Activated CD4-positive, alpha-beta T cell treated with anti-CD3 and anti-CD28 coated beads for 24 hours (primary cell): ENCODE measurements around the gene NBAS.
"Not testable (repeated sequence)": the region's sequence is repeated elsewhere in the genome, so short reads cannot be mapped to it uniquely, and the experiment has no call there.

Source experiments
- DNase-seq, 2 donors: peaks; one replicate each; pipeline ENCODE4 v3.0.0-alpha.2; 2020; ENCODE audit warnings: low read depth in 2 of 2

Gene NBAS

DNA sequence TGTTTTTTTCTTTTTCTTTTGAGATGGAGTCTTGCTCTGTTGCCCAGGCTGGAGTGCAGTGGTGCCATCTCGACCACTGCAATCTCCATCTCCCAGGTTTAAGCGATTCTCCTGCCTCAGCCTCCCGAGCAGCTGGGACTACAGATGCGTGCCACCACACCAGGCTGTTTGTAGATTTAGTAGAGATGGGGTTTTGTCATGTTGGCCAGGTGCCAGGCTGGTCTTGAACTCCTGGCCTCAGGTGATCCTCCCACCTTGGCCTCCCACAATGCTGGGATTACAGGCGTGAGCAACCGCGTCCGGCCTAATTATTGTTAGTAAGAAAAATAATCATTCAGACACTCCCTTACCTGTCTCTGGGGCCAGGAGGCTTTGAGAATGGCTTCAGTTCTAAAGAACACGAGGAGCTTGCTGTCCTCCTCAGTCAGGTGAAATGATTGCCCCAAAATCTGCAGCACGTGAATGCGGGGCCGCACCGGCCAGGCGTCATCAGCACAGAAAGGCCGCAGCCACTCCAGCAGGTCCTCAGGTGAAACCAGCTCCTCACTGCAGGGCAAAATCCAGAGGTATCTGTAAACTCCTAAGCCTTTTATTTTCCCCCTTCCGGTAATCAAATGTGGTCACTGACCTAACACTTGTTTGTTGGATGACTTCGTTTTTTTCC lies 342.6 kb downstream of the NBAS start:
- DNase-seq, result no peak

DNA sequence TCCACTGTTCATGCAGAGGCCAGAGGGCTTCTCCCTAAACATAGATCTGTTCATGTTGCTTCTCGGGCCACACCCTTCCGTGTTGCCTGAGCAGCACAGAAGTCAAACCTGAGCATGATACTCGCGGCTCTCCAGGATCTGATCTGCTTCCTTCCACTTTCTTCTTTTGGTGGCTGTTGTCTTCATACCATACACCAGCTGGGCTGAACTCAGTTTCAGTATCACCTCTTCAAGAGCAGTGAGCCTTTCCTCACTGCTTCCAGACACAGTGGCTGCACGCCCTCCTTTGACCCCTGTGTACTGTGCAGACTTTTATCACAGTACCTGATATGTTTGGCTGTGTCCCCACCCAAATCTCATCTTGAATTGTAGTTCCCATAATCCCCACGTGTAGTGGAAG lies 348.9 kb downstream of the NBAS start:
- DNase-seq, result no peak

- not testable (repeated sequence) for DNase-seq
These were observed 350.6 kb downstream of the NBAS start for GRCh38 chr2:15210542-15210941.

GRCh38 chr2:15206419-15206818 lies 354.7 kb downstream of the NBAS start:
- DNase-seq, result no peak

DNA sequence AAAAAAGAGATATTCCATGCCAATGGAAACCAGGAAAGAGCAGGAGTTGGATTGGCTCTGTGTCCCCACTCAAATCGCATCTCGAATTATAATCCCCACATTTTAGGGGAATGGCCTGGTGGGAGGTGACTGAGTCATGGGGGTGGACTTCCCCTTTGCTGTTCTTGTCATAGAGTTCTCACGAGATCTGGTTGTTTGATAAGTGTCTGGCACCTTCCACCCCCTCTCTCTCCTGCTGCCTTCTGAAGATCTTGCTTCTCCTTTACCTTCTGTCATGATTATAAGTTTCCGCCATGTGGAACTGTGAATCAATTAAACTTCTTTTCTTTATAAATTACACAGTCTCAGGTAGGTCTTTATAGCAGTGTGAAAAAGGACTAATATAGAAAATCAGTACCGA lies 355.6 kb downstream of the NBAS start:
- DNase-seq, result peak in 1 of 2 donors; percentile 1

- DNase-seq, result no peak
These were observed 360.1 kb downstream of the NBAS start for GRCh38 chr2:15201009-15201408.

GRCh38 chr2:15200581-15200980 lies 360.6 kb downstream of the NBAS start:
- DNase-seq, result no peak

- no peak for DNase-seq
These were observed 363.1 kb downstream of the NBAS start for GRCh38 chr2:15198051-15198450.

GRCh38 chr2:15195813-15196212 lies 365.3 kb downstream of the NBAS start:
- DNase-seq, result no peak

DNA sequence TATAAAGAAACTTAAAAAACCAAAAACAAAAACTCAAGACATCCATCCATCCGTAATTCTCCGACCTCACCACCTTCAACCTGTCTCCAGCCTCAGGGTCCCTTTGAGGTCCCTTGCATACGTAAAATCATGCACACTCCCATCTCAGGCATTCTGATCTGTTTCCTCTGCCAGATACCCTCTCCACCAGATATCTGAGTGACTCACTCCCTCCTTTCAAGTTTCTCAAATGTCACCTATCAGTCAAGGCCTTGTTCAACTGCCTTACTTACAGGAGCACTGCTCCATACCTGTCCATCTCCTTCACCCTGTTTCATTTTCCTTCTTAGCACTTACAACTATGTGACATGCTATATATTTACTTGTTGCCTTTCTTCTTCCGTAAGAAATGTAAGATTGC lies 369.3 kb downstream of the NBAS start:
- DNase-seq, result no peak

DNA sequence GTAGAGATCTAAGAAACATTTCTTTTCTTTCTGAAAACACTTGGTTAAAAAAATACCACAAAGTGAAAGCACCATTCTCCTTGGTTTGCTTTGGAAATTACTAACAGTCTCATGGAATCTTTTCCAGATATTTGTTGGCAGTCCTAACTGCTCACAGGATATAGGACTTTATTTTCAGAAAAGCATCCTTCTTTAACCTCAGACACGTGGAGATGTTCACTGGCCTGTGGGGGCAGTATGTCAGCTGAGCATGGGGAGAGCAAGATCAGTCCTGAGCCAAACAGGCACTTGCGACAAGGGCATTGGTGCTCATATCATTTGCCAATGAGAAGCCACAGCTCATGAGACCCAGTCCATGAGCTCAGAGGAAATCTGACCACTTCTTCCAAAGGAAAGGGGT lies 371.9 kb downstream of the NBAS start:
- DNase-seq, result no peak

GRCh38 chr2:15187702-15188101 lies 373.4 kb downstream of the NBAS start:
- DNase-seq, result no peak

DNA sequence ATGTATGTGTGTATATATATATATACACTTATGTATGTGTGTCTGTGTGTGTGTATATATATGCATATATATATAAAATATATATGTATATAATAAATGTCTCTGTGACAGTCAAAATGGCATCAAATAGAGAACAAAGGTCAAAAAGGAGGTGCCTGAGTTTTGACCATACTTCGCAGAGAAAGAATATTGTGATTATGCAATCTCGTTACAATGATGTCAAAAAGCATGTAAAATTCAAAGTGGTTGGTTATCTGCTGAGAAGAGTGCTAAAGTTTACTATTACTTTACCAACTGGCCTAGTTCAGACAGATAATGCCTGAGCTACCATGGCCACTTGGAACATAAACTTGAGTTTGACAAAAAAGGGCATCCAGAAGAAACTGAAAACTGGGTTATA lies 375.0 kb downstream of the NBAS start:
- no peak for DNase-seq

DNA sequence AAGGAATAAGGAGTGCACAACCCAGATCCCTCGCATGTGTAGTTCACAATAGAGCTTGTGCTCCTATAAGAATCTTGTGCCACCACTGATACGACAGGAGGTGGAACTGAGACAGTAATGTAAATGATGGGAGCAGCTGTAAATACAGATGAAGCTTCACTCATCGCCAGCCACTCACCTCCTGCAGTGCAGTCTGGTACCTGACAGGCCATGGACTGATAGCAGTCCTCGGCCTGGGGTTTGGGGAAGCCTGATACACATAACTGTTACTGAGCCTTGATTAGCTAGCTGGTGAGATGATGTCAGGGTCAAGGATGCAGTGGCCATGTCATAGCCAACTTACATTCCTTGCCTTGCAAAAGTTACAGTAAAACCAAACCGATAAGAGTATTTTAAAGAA lies 376.6 kb downstream of the NBAS start:
- DNase-seq, result no peak

DNA sequence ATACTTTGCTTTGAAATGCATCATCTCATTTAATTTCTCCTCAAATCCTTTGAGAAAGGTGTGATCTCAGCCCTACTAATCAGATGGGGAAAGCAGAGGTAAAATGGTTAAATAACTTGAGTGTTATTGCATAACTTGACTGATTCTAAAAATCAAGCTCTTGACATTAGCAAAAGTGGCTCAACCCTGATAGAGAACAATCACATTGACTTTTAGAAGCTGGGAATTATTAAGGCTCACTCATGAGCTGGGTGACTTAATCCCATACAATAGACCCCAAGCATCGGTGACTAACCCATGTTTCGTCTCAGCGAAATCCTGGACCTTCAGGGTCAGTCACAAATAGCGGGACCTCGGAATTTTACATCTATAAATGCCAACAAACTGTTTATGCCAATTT lies 378.9 kb downstream of the NBAS start:
- DNase-seq, result no peak

DNA sequence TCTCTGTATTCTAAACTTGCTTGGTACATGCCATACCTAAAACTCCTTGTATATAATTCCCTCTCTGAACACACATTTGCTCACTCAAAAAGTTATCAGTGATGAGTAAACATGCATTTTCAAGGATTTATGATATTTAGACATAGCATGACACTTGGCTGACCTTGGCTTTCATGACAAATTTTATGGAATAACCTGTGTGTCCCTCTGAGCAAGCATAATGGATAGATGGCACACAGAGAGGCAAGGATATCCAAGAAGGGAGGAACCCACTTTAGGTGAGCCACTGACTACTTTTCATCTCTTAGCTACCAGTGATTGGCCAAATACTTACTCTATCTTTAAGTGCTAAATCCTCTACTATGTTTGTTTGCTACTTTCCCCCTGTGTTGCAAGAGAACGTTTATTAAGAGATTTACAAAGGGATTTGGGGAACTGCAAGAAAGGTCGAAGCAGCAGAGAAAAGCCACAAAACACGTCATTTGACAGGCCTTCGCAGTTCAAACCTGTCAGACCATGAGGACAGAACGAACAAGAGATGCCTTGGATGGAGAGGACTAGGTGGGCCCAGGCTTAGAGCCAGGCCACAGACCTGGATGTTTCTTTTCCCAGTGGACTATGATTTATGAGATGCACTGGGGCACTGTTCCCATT lies 379.9 kb downstream of the NBAS start:
- no peak for DNase-seq

- DNase-seq, result no peak
These were observed 380.8 kb downstream of the NBAS start for GRCh38 chr2:15180379-15180778.

DNA sequence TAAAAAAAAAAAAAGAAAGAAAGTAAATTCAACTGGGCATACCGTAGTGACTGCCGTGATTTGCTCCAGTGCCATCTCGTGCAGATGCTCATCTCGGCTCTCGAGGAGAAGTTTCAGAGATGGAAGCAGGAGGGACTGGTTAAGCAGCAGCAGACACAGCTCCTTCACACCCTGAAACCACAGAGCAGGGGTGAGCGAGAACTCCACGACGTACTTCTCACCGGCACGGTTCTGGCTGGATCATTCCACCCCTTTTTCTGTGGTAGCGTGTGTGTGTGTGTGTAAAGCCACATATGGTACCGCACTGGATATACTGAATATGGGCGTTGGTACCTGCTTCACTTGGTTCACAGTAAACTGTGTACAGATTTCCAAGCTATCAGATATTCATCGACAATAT lies 382.2 kb downstream of the NBAS start:
- no peak for DNase-seq

DNA sequence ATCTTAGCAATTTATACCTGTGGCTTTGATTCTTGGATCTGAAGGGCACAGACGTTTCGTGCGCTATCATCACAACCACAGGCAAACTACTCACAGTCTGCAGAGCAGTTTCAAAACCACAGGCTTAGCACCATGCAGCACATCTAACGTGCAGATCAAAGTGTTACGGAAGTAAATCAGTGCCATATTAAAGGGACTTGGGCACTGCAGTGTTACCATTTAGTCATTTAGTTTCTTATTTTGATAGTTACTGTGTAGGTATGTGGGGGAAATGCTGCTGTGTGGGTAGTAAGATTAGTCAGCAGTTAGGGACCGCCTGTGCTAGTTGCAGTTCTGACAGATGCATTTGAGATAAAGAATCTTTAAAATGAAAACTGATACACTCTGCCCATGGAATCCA lies 384.0 kb downstream of the NBAS start:
- peak; percentile 35 to 50 for DNase-seq

DNA sequence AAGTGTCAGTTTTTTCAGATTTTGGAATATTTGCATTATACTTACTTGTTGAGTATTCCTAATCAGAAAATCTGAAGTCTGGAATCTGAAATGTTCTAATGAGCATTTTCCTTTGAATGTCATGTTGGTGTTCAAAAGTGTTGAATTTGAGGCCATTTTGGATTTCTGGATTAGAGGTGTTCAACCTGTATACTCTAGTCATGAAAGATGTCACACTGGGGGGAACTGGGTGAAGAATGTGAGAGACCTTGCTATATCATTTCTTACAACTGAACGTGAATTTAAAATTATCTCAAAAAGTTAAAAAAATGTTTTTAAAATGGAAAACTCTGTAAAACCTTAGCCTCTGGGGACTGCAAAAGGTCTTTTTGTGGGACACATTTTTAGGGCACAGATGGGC lies 384.5 kb downstream of the NBAS start:
- no peak for DNase-seq

- DNase-seq, result no peak
These were observed 386.6 kb downstream of the NBAS start for GRCh38 chr2:15174567-15174966.

DNA sequence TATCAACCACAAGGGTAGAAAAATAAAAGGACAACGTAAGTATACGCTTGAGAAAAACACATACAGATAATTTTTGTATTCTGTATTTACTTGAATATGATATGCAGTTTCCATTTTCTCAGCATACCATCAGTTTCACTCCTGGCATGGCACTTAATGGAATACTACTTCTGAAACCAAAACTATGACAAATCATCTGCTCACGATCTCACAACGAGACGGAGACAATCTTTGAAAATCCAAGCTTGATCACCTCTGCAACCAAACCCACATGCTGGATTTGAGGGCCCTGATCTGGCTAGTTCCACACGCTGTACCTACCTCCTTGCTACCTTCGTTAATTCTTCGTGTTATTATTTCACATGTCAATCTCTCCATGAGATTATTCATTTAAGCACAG lies 387.6 kb downstream of the NBAS start:
- DNase-seq, result peak; percentile 6 to 14

DNA sequence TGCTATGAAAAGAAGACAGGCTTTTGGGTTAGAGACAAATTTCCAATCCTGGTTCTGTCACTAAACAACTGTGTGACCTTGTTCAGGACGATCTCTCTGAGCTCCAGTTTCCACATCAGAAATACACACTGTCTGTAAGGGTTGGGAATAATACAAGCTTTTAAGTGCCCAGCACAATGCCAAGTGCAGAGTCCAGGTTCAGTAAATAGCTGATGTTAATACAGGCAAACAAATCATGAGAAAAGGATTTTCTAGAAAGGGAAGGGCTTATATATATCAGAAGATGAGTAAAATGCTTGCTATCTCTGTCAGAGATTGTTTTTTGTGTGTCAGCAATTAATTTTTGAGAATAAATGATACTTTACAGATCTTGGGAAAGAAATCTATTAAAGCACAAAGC lies 388.3 kb downstream of the NBAS start:
- DNase-seq, result no peak
